ENCODE results near the gene AUNIP. TPM values are rescaled to one million over a fixed set of nuclear protein-coding genes. Genes with fewer than 3 reads are reported as not detected.

AUNIP gene
- total and polyA plus RNA-seq, 2 of the 8 experiments (the other 6 are each of a cell fraction or from before 2014, with no cell fraction given): 18.6 to 23.2 TPM

DNA sequence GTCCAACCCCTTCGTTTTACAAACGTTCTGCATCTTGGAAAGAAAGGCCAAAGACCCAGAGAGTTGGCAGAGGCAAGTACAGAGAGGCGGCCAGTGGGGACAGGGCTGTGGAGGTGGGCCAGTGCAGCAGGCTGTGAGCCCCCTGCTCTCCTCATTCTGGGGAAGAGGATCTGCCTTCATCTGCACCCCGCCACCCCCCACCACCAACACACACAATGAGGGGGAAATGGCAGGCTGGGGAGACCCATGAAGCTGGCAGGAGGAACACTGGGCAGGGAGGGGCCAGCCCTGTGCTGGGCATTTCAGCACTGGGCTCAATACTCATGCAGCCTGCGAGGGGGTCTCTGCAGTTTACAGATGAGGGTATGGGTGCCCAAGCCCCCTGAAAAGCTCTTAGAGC is 32.3 kb upstream of the AUNIP start:
- FAIRE-seq (no peak), DNase-seq (ENCODE audit: low read depth in 1 of 2, low spot score in 2 of 2) (no peak)
- H2BK5ac ChIP-seq (ENCODE audit: low read depth, low read length): peak overlapping the region; percentile 85; the same call in 1 of the 2 replicates
- peak overlapping the region; percentile 98 for H4K91ac ChIP-seq (replicated peaks; ENCODE audit: insufficient read length, low read length)
- no peak overlapping the region for H3K4me2 ChIP-seq (ENCODE audit: insufficient read depth in 1 of 2, low read depth in 2 of 2, low read length in 2 of 2)
- no peaks in the 10 kb centered on the region for H3K79me1 ChIP-seq (ENCODE audit: low read depth, low read length)
- no peak for TF ChIP-seq EP300 (IDR thresholded peaks at IDR 0.05; ENCODE audit: borderline replicate concordance in 1 of 2, low read depth in 2 of 2, low read length in 2 of 2)
- H3K56ac ChIP-seq (replicated peaks; ENCODE audit: insufficient read length, low read depth, low read length): no peak overlapping the region
- peak overlapping the region; percentile 95 for H4K8ac ChIP-seq (ENCODE audit: extremely low read depth, insufficient read depth, low read length)
- H3K4me3 ChIP-seq (ENCODE audit: extremely low read depth in 1 of 4, insufficient read depth in 2 of 4, low read depth in 3 of 4, low read length in 4 of 4): no peak overlapping the region
- peak overlapping the region; percentile 35 for H4K5ac ChIP-seq (ENCODE audit: insufficient read length, low read depth, low read length)
- H2BK20ac ChIP-seq (ENCODE audit: low read length): 0 out of 2 replicates have a peak overlapping the region, but pooled peaks have one; percentile 34
- H2AK5ac ChIP-seq (ENCODE audit: low read depth, low read length): no peak overlapping the region
- H3K9me3 ChIP-seq (ENCODE audit: insufficient read depth in 2 of 2, low read depth in 1 of 2, low read length in 1 of 2): no peaks in the 10 kb centered on the region
- POLR2A ChIA-PET (ENCODE audit: partially characterized antibody): interaction anchor here (0.6 to 3.6 kb wide), 11 partner anchors 10 to 302 kb away, joined by 3 to 29 read pairs (median 4); partner anchors contain the start of genes PAFAH2 and PAQR7
- CTCF ChIA-PET (ENCODE audit: partially characterized antibody): interaction anchor here (0.6 to 6.9 kb wide), 9 partner anchors 13 to 144 kb away, joined by 3 to 83 read pairs (median 4); partner anchors contain the start of genes PAQR7 and STMN1
- no peak overlapping the region for H3K14ac ChIP-seq (ENCODE audit: insufficient read length)
- peaks cover 0 to 18% (median 10%) of the 10 kb centered on the region in 4 experiments; a peak in 6 of 7 replicates for H3K4me1 ChIP-seq (replicated peaks in 1 of 4; ENCODE audit: control insufficient read depth in 3 of 4, insufficient read depth in 4 of 4, low read length in 3 of 4)
- H2AFZ ChIP-seq (ENCODE audit: low read length): 0 out of 2 replicates have a peak overlapping the region, but pooled peaks have one; percentile 13
- H3K23ac ChIP-seq (ENCODE audit: insufficient read length): no peak overlapping the region
- no peak overlapping the region for H3K27ac ChIP-seq (ENCODE audit: low read depth, low read length)
- H3K4ac ChIP-seq (replicated peaks; ENCODE audit: insufficient read length, low read depth, low read length): no peak overlapping the region
- H2BK15ac ChIP-seq (ENCODE audit: low read length): peak overlapping the region; percentile 75; the same call in 1 of the 2 replicates
- no peak overlapping the region for H3K9ac ChIP-seq (replicated peaks in 1 of 4; ENCODE audit: extremely low read depth in 1 of 4, low read depth in 3 of 4, low read length in 3 of 4)
- no peaks in the 10 kb centered on the region for H3K36me3 ChIP-seq (ENCODE audit: control insufficient read depth in 2 of 4, insufficient read depth in 4 of 4, low read length in 3 of 4)
- WGBS, 2 experiments (ENCODE audit: extremely low coverage in 1 of 2, insufficient coverage in 1 of 2, insufficient read length in 1 of 2, insufficient replicate concordance in 2 of 2, low coverage in 1 of 2, low lambda C conversion rate in 2 of 2, missing lambda C conversion rate in 1 of 2): 76% methylated on average over 5 of the region's 5 CpGs; no CpG with 5 or more reads in 1 of the 2 experiments
- H3K79me2 ChIP-seq (ENCODE audit: control insufficient read depth in 1 of 2, insufficient read depth in 2 of 2, low read length in 2 of 2): no peaks in the 10 kb centered on the region
- H3K27me3 ChIP-seq (replicated peaks in 1 of 4; ENCODE audit: control insufficient read depth in 3 of 4, extremely low read depth in 1 of 4, insufficient read depth in 3 of 4, low read length in 3 of 4): no peaks in the 10 kb centered on the region
- H3K18ac ChIP-seq (ENCODE audit: extremely low read depth, low read length): peak overlapping the region; percentile 87; the same call in 1 of the 2 replicates
- 0 out of 2 replicates have a peak overlapping the region, but pooled peaks have one; percentile 84 for H2BK12ac ChIP-seq (ENCODE audit: low read depth, low read length)
- peaks cover 0 to 3% of the 10 kb centered on the region in 2 experiments for H4K20me1 ChIP-seq (replicated peaks in 1 of 2; ENCODE audit: control insufficient read depth in 1 of 2, insufficient read depth in 2 of 2, low read length in 2 of 2)
- H2BK120ac ChIP-seq (replicated peaks; ENCODE audit: low read depth, low read length): no peak overlapping the region
- no peaks in the 10 kb centered on the region for H3K23me2 ChIP-seq (ENCODE audit: low read depth, low read length)

Measured in H1 (cell line).